Heart left ventricle (tissue), 16 donors: ENCODE results near the gene ADD2. TPM values are rescaled to one million over a fixed set of nuclear protein-coding genes. Genes with fewer than 3 reads are reported as not detected.

ENCODE experiments used
- ATAC-seq, 4 donors: fragments of 200-7000 bp; cut with Tn5 transposase; one replicate each; pipeline ENCODE4 v1.9.1; 2020 to 2022; ENCODE audit warnings: moderate library complexity in 4 of 4, mild to moderate bottlenecking in 3 of 4, moderate number of reproducible peaks in 1 of 4
- DNase-seq, 5 donors: peaks; one replicate each; pipeline ENCODE4 v3.0.0-alpha.2; 2020
- H3K27ac ChIP-seq, 12 donors: fragments of 200-600 bp; sonication (generic) in 4 of 12; one replicate each; pipeline versions ENCODE4 v1.5.0 to v1.8.0; 2016 to 2022; ENCODE audit warnings: mild to moderate bottlenecking in 2 of 12
- H3K27me3 ChIP-seq, 9 donors: fragments of 200-600 bp; sonication (generic) in 2 of 9; one replicate each; pipeline versions ENCODE4 v1.5.1 to v1.8.0; 2016 to 2022; ENCODE audit warnings: mild to moderate bottlenecking in 3 of 9
- H3K36me3 ChIP-seq, 9 donors: fragments of 200-600 bp; sonication (generic) in 2 of 9; one replicate each; pipeline versions ENCODE4 v1.5.0 to v1.8.0; 2018 to 2022; ENCODE audit warnings: mild to moderate bottlenecking in 2 of 9
- H3K4me1 ChIP-seq, 12 donors: fragments of 200-600 bp; sonication (generic) in 4 of 12; one replicate each; pipeline versions ENCODE4 v1.5.0 to v1.8.0; 2016 to 2022; ENCODE audit warnings: mild to moderate bottlenecking in 3 of 12
- H3K4me3 ChIP-seq, 12 donors: fragments of 200-600 bp; sonication (generic) in 4 of 12; one replicate each; pipeline versions ENCODE4 v1.5.0 to v1.8.0; 2017 to 2022; ENCODE audit warnings: mild to moderate bottlenecking in 9 of 12, moderate library complexity in 4 of 12
- H3K9me3 ChIP-seq, 12 donors: fragments of 200-600 bp; sonication (generic) in 4 of 12; one replicate each; pipeline versions ENCODE4 v1.5.0 to v1.8.0; 2016 to 2022; ENCODE audit warnings: mild to moderate bottlenecking in 1 of 12
- POLR2A ChIP-seq, 2 donors: fragments of 450-650 bp; IDR thresholded peaks; one replicate each; pipeline ENCODE4 v1.6.1; 2017; ENCODE audit warnings: antibody characterized with exemption in 2 of 2, mild to moderate bottlenecking in 2 of 2, moderate library complexity in 2 of 2
- WGBS, 4 donors: extraction: QIAGEN DNeasy Blood & Tissue Kit in 2 of 4; methylation state at CpG; one replicate each; pipeline versions ENCODE4 v1.1.5 to v1.1.7; 2013 to 2018; 5-methylcytosine and 5-hydroxymethylcytosine counted together
- intact Hi-C, 10 donors: fragments of 100-400 bp; cut with DNase I; formaldehyde crosslinking; loops; one replicate each; pipeline versions ENCODE4 v1.11.1 to v1.14.2; 2022
- polyA plus RNA-seq, 2 donors: library from polyadenylated mRNA; stranded (reverse); fragments of 200-250 nt; gene quantifications; one replicate each; pipeline ENCODE4 v1.2.3, GENCODE V29; 2013
- total RNA-seq, 9 donors: library from RNA; depleted of rRNA in 2 of 9; stranded (reverse); fragments of >200 nt in 2 of 9; fragmentation: NEBNext Ultra II Directional in 3 of 9; extraction: Animal tissue kit (Norgen Biotek cat#: 25700) in 3 of 9; gene quantifications; one replicate each; pipeline versions ENCODE4 v1.1.0 to v1.2.4, GENCODE V29; 2016 to 2023
- TF ChIP-seq, protein P1 (sequence below), 12 donors: fragments of 200-600 bp; sonication (generic) in 4 of 12; IDR thresholded peaks; one replicate each; pipeline versions ENCODE4 v1.5.0 to v1.8.0; 2018 to 2022; ENCODE audit warnings: antibody characterized with exemption in 12 of 12, mild to moderate bottlenecking in 5 of 12
- donor health status: ischemic (EF 13 %, LVEDD 7.1; RV severe dilation, severe dysfunction).
- donor health status: healthy with polysubstance abuse.
- donor health status: DM: no; HTN: yes; CAD: no.
- donor health status: DM: no; HTN: no; CAD: no.
- donor health status: ischemic (EF 25% LVEDD 6.9; RV normal size, moderate dysfunction).
- donor health status: ischemic (EF 25% LVEDD 5.7; RV mildly dilated, moderate dysfunction).
- donor health status: healthy.
- donor health status: DM: yes; HTN: yes; CAD: no.
- donor health status: ischemic (EF 35%, LVEDD 5.7; RV mildly dilated, moderate dysfunction).
- donor health status: nonischemic (EF 11% LVEDD 7.7; RV severe dilation, severe dysfunction).
- donor health status: DM: yes; HTN: yes; CAD: no.
- donor health status: PGD.
- donor health status: ischemic (EF 29% LVEDD 5.4; RV normal size, mild dysfunction).
- donor health status: nonischemic (EF 23%, LVEDD 6.1; RV moderate dilation, normal function).

Gene ADD2
- total and polyA plus RNA-seq, 11 donors = 0.49 to 7.3 (median 3.0) TPM

DNA sequence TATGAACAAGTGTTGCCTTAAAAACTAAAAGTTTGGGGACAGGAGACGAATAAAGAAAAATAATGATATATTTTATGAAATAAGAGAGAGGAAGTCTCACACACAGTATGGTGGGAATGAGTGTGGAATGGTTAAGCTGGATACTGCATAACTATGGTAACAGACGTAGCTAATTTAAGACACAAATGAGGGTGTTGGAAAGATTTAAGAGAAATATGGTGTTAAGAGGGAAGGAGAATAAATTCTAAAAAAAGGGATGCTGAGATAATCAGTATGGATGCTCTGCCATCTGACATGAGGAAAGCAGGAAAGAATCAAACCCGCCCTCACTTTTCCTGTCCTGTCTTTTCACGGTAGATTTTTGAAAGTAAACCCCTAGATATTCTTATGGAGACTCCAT is 10.6 kb downstream of the ADD2 start:
- 77 to 83% (median 79%) methylated on average over 4 of the region's 4 CpGs for WGBS, 4 donors
- TF ChIP-seq, protein P1, sequence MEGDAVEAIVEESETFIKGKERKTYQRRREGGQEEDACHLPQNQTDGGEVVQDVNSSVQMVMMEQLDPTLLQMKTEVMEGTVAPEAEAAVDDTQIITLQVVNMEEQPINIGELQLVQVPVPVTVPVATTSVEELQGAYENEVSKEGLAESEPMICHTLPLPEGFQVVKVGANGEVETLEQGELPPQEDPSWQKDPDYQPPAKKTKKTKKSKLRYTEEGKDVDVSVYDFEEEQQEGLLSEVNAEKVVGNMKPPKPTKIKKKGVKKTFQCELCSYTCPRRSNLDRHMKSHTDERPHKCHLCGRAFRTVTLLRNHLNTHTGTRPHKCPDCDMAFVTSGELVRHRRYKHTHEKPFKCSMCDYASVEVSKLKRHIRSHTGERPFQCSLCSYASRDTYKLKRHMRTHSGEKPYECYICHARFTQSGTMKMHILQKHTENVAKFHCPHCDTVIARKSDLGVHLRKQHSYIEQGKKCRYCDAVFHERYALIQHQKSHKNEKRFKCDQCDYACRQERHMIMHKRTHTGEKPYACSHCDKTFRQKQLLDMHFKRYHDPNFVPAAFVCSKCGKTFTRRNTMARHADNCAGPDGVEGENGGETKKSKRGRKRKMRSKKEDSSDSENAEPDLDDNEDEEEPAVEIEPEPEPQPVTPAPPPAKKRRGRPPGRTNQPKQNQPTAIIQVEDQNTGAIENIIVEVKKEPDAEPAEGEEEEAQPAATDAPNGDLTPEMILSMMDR (IDR thresholded peaks at IDR 0.05) = no peak
- no peak for TF ChIP-seq POLR2A (IDR thresholded peaks at IDR 0.05)

DNA sequence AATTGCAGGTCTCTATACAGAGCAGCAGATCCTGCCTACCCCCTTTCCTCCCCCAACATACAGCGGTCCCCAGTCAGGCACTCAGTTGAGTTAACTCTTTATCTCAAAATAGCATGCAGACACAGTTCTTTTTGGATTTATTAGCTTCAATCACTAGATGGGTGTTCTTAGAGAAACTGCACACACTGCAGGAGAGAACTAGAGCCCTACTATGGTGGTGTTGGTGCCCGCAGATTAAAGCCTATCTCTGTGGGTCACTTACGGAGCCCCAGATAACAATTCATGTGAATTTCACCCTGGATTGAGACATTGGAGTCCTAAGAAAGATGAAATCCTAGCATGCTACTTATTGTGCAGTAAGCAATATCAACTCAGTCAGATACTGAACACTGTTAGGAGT is 11.9 kb downstream of the ADD2 start:
- Histone ChIP-seq H3K36me3 (no peaks in the 10 kb centered on the region), H3K27me3 (peaks cover 0 to 25% (median 0%) of the 10 kb centered on the region in 9 donors), H3K27ac (no peak overlapping the region), H3K9me3 (no peaks in the 10 kb centered on the region), H3K4me3 (no peak overlapping the region), H3K4me1 (no peaks in the 10 kb centered on the region)
- no peak for TF ChIP-seq POLR2A (IDR thresholded peaks at IDR 0.05)
- TF ChIP-seq, protein P1 (IDR thresholded peaks at IDR 0.05) = no peak
- intact Hi-C loops = no loop called here
- WGBS, 4 donors = 85 to 93% (median 91%) methylated on average over 3 of the region's 3 CpGs
- ATAC-seq (no peak), DNase-seq (no peak)

More for the DNA sequence above, 10.6 kb downstream of the ADD2 start:
- Histone ChIP-seq H3K4me1 (no peaks in the 10 kb centered on the region), H3K9me3 (no peaks in the 10 kb centered on the region), H3K36me3 (no peaks in the 10 kb centered on the region), H3K27ac (no peak overlapping the region), H3K4me3 (no peak overlapping the region), H3K27me3 (peaks cover 0 to 25% (median 0%) of the 10 kb centered on the region in 9 donors)
- intact Hi-C loops = no loop called here
- no peak for DNase-seq
- no peak for ATAC-seq

DNA sequence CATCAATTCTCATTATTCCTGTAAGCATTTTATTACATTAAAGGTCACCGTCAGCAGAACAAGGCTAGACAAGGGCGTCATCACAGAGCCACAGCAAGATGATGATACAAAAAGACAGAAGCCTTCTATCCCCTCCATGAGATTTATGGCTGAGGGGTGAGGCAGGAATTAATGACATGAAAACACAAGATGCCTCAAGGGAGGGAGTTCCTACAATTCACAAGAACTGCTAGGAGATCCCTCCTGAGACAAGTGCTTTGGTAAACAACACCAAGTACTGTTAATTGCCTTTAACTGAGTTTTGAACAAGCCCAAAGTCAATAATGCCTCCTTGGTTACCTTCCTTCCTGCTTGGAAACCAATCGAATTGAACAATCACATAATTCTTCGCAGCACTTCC is 14.1 kb downstream of the ADD2 start:
- no peak overlapping the region for H3K4me3 ChIP-seq
- H3K4me1 ChIP-seq = no peaks in the 10 kb centered on the region
- DNase-seq (no peak), ATAC-seq (no peak)
- no peaks in the 10 kb centered on the region for H3K36me3 ChIP-seq
- TF ChIP-seq, protein P1 (IDR thresholded peaks at IDR 0.05) = no peak
- TF ChIP-seq POLR2A (IDR thresholded peaks at IDR 0.05) = no peak
- intact Hi-C loops = no loop called here
- H3K27ac ChIP-seq = no peak overlapping the region
- H3K9me3 ChIP-seq = no peaks in the 10 kb centered on the region
- peaks cover 0 to 25% (median 0%) of the 10 kb centered on the region in 9 donors for H3K27me3 ChIP-seq
- 89 to 96% (median 92%) methylated on average over 4 of the region's 4 CpGs for WGBS, 4 donors

DNA sequence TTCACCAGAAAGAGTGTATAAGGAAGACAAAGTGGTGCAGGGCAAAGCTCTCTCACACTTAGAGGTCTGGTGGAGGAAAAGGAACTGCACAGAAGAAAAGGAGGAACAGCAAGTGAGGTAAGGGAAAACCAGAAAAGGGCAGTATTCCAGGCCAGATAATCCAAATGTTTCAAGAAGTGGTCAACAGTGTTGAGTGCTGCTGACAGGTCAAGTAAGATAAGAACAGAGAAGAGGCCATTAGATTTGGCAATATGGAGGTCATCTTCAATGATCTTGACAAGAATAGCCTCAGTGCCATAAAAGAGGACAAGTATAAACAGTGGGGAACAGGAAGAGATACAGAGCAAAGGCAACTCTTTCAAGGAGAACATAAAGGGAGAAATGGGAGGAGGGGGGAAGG is 15.0 kb downstream of the ADD2 start:
- no peak for DNase-seq
- no peak for ATAC-seq
- H3K9me3 ChIP-seq = no peaks in the 10 kb centered on the region
- H3K36me3 ChIP-seq = no peaks in the 10 kb centered on the region
- intact Hi-C loops = no loop called here
- no peaks in the 10 kb centered on the region for H3K4me1 ChIP-seq
- H3K4me3 ChIP-seq = no peak overlapping the region
- no peak overlapping the region for H3K27ac ChIP-seq
- TF ChIP-seq, protein P1 (IDR thresholded peaks at IDR 0.05) = no peak
- no peak for TF ChIP-seq POLR2A (IDR thresholded peaks at IDR 0.05)
- peaks cover 0 to 22% (median 0%) of the 10 kb centered on the region in 9 donors for H3K27me3 ChIP-seq
